Coronary artery (tissue), 2 donors: ENCODE results near the gene TRIM71.

Source experiments
- DNase-seq: peaks from one replicate; pipeline ENCODE4 v3.0.0-alpha.2; 2017; ENCODE audit warnings: low spot score
- H3K27ac ChIP-seq, 2 donors: fragments of 200-600 bp; sonication (generic); one replicate each; pipeline ENCODE4 v1.5.1; 2016 to 2019
- H3K4me3 ChIP-seq: fragments of 200-600 bp; sonication (generic); 2 replicates; pipeline ENCODE4 v1.5.1; 2016; ENCODE audit warnings: mild to moderate bottlenecking, moderate library complexity
- TF ChIP-seq, protein P1 (sequence below): fragments of 200-600 bp; sonication (generic); IDR thresholded peaks from one replicate; pipeline ENCODE4 v1.5.1; 2019; ENCODE audit warnings: antibody characterized with exemption

The TRIM71 gene

DNA sequence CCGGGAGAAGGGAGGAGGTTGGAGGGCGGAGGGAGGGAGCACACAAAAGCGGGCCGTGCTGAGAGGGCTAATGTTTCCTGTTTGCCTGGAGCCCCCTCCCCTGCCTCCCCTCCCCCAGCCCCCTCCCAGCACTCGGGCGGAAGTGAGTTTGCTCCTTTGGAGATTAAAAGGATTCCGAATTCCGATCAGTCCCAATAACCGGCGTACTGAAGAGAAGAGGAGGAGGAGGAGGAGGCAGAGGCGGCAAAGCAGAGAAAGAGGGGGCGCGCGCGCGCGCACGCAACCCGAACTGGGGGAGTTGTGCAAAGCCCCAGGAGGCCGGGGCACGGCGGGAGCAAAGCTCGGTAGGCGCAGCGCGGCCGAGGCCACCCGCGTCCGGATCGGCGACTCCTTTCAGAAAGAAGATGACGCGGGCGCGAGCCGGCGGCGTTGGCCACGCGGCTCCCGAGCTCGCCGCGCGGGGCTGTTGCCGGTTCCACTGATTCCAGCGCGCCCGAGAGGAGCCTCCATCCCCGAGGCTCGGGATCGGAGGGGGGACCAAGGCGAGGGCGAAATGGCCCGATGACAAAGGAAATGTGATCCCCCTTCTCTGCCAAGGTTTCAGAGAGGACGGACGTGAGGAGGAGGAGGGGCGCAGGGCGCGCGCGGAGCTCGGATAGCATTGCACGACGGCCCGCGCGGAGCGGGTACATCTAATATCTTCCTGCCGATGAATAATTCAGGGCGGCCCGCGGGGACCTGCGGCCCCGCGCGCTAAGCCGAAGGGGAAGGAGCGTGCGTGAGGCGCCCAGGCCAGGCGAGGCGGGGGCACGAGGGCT, 1.1 kb upstream of the TRIM71 start:
- Histone ChIP-seq H3K4me3 (peak overlapping the region; percentile 64), H3K27ac (no peak overlapping the region)
- DNase-seq = no peak
- TF ChIP-seq, protein P1, sequence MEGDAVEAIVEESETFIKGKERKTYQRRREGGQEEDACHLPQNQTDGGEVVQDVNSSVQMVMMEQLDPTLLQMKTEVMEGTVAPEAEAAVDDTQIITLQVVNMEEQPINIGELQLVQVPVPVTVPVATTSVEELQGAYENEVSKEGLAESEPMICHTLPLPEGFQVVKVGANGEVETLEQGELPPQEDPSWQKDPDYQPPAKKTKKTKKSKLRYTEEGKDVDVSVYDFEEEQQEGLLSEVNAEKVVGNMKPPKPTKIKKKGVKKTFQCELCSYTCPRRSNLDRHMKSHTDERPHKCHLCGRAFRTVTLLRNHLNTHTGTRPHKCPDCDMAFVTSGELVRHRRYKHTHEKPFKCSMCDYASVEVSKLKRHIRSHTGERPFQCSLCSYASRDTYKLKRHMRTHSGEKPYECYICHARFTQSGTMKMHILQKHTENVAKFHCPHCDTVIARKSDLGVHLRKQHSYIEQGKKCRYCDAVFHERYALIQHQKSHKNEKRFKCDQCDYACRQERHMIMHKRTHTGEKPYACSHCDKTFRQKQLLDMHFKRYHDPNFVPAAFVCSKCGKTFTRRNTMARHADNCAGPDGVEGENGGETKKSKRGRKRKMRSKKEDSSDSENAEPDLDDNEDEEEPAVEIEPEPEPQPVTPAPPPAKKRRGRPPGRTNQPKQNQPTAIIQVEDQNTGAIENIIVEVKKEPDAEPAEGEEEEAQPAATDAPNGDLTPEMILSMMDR = no peak

DNA sequence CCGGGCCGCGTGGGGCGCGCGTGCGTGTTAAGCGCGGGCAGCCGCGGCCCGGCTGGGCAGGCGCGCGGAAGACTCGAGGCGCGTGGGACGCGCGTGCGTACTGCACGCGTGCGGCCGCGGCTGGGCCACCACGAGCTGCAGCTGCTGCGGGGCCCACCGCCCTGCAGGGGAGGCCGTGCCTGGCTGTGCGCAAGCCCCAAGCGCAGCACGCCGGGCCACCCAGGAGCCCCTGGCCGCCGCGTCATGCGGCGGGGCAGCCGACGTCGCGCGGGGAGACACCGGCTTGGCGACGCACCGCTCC, 590 bp upstream of the TRIM71 start:
- peak overlapping the region; percentile 64 for H3K4me3 ChIP-seq
- no peak for DNase-seq
- no peak overlapping the region for H3K27ac ChIP-seq
- TF ChIP-seq, protein P1 = no peak

DNA sequence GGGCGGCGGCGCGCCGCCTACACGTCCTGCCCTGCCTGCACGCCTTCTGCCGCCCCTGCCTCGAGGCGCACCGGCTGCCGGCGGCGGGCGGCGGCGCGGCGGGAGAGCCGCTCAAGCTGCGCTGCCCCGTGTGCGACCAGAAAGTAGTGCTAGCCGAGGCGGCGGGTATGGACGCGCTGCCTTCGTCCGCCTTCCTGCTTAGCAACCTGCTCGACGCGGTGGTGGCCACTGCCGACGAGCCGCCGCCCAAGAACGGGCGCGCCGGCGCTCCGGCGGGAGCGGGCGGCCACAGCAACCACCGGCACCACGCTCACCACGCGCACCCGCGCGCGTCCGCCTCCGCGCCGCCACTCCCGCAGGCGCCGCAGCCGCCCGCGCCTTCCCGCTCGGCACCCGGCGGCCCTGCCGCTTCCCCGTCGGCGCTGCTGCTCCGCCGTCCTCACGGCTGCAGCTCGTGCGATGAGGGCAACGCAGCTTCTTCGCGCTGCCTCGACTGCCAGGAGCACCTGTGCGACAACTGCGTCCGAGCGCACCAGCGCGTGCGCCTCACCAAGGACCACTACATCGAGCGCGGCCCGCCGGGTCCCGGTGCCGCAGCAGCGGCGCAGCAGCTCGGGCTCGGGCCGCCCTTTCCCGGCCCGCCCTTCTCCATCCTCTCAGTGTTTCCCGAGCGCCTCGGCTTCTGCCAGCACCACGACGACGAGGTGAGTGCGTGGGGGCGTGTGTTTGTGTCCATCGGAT, 602 bp downstream of the TRIM71 start:
- Histone ChIP-seq H3K4me3 (peak overlapping the region; percentile 64), H3K27ac (no peak overlapping the region)
- TF ChIP-seq, protein P1 = no peak
- no peak for DNase-seq

DNA sequence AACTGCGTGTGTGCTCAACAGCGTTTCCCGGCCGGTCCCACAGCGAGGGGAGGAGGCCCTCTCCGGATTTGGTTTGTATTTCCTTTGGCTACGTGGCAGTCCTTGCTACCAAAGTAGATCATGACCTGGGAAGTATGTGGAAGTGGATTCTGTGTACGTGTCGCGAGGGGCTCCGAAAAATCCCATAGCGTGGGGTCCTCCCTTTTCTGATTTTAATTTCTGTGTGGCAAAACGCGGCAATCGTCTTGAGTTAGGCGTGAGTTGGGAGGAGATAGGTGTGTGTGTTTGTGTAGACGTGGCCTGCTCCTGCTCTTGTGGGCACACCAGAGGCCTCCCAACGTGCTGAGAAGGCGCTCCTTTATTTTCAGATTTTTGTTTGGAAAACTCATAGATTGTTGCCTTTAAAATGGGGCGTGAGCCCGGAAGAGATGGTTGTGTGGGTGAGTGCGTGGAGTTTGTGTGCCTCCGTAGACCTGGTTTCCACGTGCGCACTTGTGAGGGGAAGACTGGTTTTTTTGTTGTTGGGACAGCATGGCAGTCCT, 1.2 kb downstream of the TRIM71 start:
- Histone ChIP-seq H3K27ac (no peak overlapping the region), H3K4me3 (peak overlapping the region; percentile 64)
- TF ChIP-seq, protein P1 = no peak
- DNase-seq = no peak

DNA sequence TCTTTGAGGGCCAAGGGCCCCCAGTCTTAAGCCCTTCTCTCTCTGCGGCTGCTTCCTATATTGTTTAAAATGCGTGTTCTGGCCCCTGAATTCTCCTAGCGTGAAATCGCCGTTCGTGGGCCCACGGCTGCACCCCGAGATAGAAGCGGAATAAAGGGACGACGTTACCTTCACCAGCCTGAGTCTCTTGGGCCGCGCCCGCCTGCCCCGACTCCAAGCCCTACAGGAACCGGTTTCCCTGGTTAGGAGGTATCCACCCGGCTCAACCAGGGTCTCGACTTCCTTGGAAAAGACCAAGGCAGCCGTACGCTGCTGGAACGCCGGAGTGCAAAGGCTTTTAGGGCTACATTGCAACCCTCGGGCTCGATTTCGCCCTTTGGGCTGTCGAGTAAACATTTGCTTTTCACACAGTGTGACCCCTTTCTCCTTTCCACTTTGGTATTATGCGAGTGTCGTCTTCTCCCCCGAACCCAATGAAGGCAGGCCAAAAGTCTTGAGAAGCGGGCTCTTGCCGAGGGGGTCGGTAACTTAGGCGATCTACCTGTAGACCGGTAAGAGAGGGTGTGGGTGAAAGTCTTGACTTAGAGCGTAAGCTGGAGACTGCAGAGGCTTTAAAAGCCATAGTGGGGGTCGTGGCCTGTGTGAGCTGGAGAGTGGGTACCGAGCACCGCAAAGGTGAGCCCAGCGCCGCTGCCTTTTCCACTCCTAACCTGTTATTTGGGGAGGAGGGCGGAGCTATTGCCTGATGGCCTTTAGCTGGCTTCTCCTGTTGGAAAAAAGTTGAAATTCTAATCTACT, 2.0 kb downstream of the TRIM71 start:
- Histone ChIP-seq H3K4me3 (no peak overlapping the region), H3K27ac (no peak overlapping the region)
- TF ChIP-seq, protein P1 = no peak
- DNase-seq = no peak

DNA sequence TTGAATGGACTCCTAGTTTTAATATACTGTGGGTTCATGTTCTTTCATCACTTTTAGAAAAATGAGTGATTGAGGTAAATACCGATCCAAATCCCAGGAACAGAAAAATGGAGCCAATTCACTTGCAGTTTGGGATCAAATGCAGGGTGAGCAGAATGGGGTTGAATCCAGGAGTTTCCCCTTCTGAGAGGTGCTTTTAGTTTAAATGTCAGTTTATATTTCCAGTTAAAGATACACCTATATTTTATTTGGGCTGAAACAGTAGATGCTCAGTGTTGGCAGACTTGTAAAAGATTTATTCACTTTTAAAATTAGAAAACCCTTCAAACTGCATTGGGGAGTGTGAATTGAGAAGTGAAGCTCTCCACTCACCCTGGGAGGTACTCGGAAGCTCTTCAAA, 2.6 kb downstream of the TRIM71 start:
- TF ChIP-seq, protein P1 = no peak
- no peak overlapping the region for H3K4me3 ChIP-seq

More for the DNA sequence above, 2.6 kb downstream of the TRIM71 start:
- DNase-seq = no peak
- no peak overlapping the region for H3K27ac ChIP-seq
